ENCODE results near the gene ABCC9. TPM values are rescaled to one million over a fixed set of nuclear protein-coding genes. Genes with fewer than 3 reads are reported as not detected.

The ABCC9 gene
- total and polyA plus RNA-seq, 9 donors, result 4.9 to 54.8 (median 19.0) TPM

GRCh38 chr12:21756699-21757098 is 184.5 kb downstream of the ABCC9 start:
- DNase-seq, result no peak
- Histone ChIP-seq H3K9me3 (no peaks in the 10 kb centered on the region), H3K27ac (no peak overlapping the region), H3K36me3 (no peaks in the 10 kb centered on the region), H3K4me3 (no peak overlapping the region), H3K4me1 (ENCODE audit: insufficient read depth) (no peaks in the 10 kb centered on the region), H3K27me3 (no peaks in the 10 kb centered on the region)
- 92 to 95% (median 93%) methylated on average over 4 of the region's 4 CpGs for WGBS, 3 donors
- TF ChIP-seq POLR2A (IDR thresholded peaks at IDR 0.05) (no peak), EP300 (IDR thresholded peaks at IDR 0.05) (no peak)
- TF ChIP-seq, protein P1, sequence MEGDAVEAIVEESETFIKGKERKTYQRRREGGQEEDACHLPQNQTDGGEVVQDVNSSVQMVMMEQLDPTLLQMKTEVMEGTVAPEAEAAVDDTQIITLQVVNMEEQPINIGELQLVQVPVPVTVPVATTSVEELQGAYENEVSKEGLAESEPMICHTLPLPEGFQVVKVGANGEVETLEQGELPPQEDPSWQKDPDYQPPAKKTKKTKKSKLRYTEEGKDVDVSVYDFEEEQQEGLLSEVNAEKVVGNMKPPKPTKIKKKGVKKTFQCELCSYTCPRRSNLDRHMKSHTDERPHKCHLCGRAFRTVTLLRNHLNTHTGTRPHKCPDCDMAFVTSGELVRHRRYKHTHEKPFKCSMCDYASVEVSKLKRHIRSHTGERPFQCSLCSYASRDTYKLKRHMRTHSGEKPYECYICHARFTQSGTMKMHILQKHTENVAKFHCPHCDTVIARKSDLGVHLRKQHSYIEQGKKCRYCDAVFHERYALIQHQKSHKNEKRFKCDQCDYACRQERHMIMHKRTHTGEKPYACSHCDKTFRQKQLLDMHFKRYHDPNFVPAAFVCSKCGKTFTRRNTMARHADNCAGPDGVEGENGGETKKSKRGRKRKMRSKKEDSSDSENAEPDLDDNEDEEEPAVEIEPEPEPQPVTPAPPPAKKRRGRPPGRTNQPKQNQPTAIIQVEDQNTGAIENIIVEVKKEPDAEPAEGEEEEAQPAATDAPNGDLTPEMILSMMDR (IDR thresholded peaks at IDR 0.05), result no peak
- intact Hi-C loops (cut with DNase I), result no loop called here

GRCh38 chr12:21751517-21751916 is 189.7 kb downstream of the ABCC9 start:
- intact Hi-C loops (cut with DNase I), result no loop called here
- 1 to 4% (median 4%) methylated on average over 4 of the region's 4 CpGs for WGBS, 3 donors
- no peaks in the 10 kb centered on the region for H3K27me3 ChIP-seq
- H3K36me3 ChIP-seq, result no peaks in the 10 kb centered on the region
- no peak overlapping the region for H3K27ac ChIP-seq
- no peaks in the 10 kb centered on the region for H3K9me3 ChIP-seq
- H3K4me3 ChIP-seq, result no peak overlapping the region
- DNase-seq, result no peak
- no peak for TF ChIP-seq EP300 (IDR thresholded peaks at IDR 0.05)
- TF ChIP-seq, protein P1 (IDR thresholded peaks at IDR 0.05), result no peak
- no peak for TF ChIP-seq POLR2A (IDR thresholded peaks at IDR 0.05)
- peaks cover 3% of the 10 kb centered on the region for H3K4me1 ChIP-seq (ENCODE audit: insufficient read depth)

Small RNAs within 50 kb of the gene (small RNA-seq; reads per million reads assigned to genes)
- gene AC008250.2, result not detected

Other genes with a start within 250 kb of the ABCC9 start
- 10 to 100 TPM; 13.0 to 32.5 (median 17.4) TPM for gene KCNJ8, start 166.7 kb downstream of the ABCC9 start, total RNA-seq
- gene KCNJ8, start 166.7 kb downstream of the ABCC9 start, polyA plus RNA-seq, result 10 to 100 TPM; 15.2 to 21.2 TPM
- gene CMAS, start 104.8 kb upstream of the ABCC9 start, total RNA-seq, result 10 to 100 TPM; 19.3 to 34.4 (median 30.5) TPM
- 10 to 100 TPM; 30.3 to 99.2 TPM for gene CMAS, start 104.8 kb upstream of the ABCC9 start, polyA plus RNA-seq

Measured in ovary (tissue), 9 donors.